DND-41 (cell line): ENCODE results near the gene PDE4D.

Experiments
- ATAC-seq: fragments of 200-7000 bp; cut with Tn5 transposase; 3 replicates; pipeline ENCODE4 v1.9.1; 2021; ENCODE audit warnings: low read depth; ENCODE audit not compliant: insufficient read depth
- DNase-seq: peaks from one replicate; pipeline ENCODE4 v3.0.0-alpha.2; 2020
- H2AFZ ChIP-seq: 2 replicates; pipeline ENCODE4 v1.6.0; 2012; ENCODE audit warnings: low read depth, low read length
- H3K27ac ChIP-seq: 2 replicates; pipeline ENCODE4 v1.5.1; 2012; ENCODE audit warnings: low read length, inconsistent platforms
- H3K27me3 ChIP-seq: fragments of 200-600 bp; sonication (generic); 2 replicates; pipeline ENCODE4 v1.6.0; 2012; ENCODE audit warnings: low read length, mild to moderate bottlenecking, inconsistent platforms; ENCODE audit not compliant: insufficient read depth, poor library complexity
- H3K36me3 ChIP-seq: 2 replicates; pipeline ENCODE4 v1.5.1; 2012; ENCODE audit warnings: low read length, inconsistent platforms; ENCODE audit not compliant: insufficient read depth
- H3K4me1 ChIP-seq: 2 replicates; pipeline ENCODE4 v1.5.1; 2012; ENCODE audit warnings: mild to moderate bottlenecking, low read length; ENCODE audit not compliant: insufficient read depth
- H3K4me2 ChIP-seq: 2 replicates; pipeline ENCODE4 v1.6.0; 2012; ENCODE audit warnings: mild to moderate bottlenecking, moderate library complexity, low read length, inconsistent platforms; ENCODE audit not compliant: insufficient read depth
- H3K4me3 ChIP-seq, 2 experiments: fragments of 200-600 bp in 1 of 2; shearing (Covaris generic) in 1 of 2; 2 replicates each; pipeline ENCODE4 v1.5.1; 2012 to 2016; ENCODE audit warnings: inconsistent platforms in 2 of 2, low read length in 2 of 2, mild to moderate bottlenecking in 2 of 2, low read depth in 1 of 2, moderate library complexity in 1 of 2
- H3K79me2 ChIP-seq: 2 replicates; pipeline ENCODE4 v1.6.0; 2012; ENCODE audit warnings: low read length, inconsistent platforms; ENCODE audit not compliant: insufficient read depth
- H3K9ac ChIP-seq: 2 replicates; pipeline ENCODE4 v1.6.0; 2012; ENCODE audit warnings: low read depth, mild to moderate bottlenecking, inconsistent platforms, low read length, moderate library complexity
- H3K9me3 ChIP-seq: 2 replicates; pipeline ENCODE4 v1.5.1; 2012; ENCODE audit warnings: low read length, moderate library complexity, mild to moderate bottlenecking, inconsistent platforms; ENCODE audit not compliant: insufficient read depth, severe bottlenecking
- H4K20me1 ChIP-seq: 2 replicates; pipeline ENCODE4 v1.6.0; 2012; ENCODE audit warnings: low read length; ENCODE audit not compliant: insufficient read depth
- CTCF ChIP-seq: IDR thresholded peaks from 2 replicates; pipeline ENCODE4 v1.5.1; 2012; ENCODE audit warnings: borderline replicate concordance, low read length, moderate library complexity, mild to moderate bottlenecking; ENCODE audit not compliant: poor library complexity, severe bottlenecking; ENCODE audit errors: extremely low read depth
- EZH2 ChIP-seq: IDR thresholded peaks from 3 replicates; pipeline ENCODE4 v1.6.1; 2012; ENCODE audit warnings: borderline replicate concordance, low read depth, mild to moderate bottlenecking, moderate library complexity, low read length, inconsistent platforms; ENCODE audit not compliant: severe bottlenecking

Gene PDE4D

GRCh38 chr5:59486508-59486907, 407.0 kb downstream of the PDE4D start:
- TF ChIP-seq EZH2 (no peak), CTCF (no peak)
- Histone ChIP-seq H3K4me2 (no peak overlapping the region), H3K4me3 (no peak overlapping the region), H3K27ac (no peak overlapping the region), H3K9ac (no peak overlapping the region), H3K4me1 (no peaks in the 10 kb centered on the region), H2AFZ (no peak overlapping the region), H4K20me1 (no peaks in the 10 kb centered on the region), H3K79me2 (no peaks in the 10 kb centered on the region), H3K27me3 (no peaks in the 10 kb centered on the region), H3K9me3 (no peaks in the 10 kb centered on the region), H3K36me3 (no peaks in the 10 kb centered on the region)
- DNase-seq, result no peak
- ATAC-seq, result no peak

GRCh38 chr5:59485629-59486439, 407.7 kb downstream of the PDE4D start:
- Histone ChIP-seq H4K20me1 (no peaks in the 10 kb centered on the region), H3K9ac (no peak overlapping the region), H3K4me1 (no peaks in the 10 kb centered on the region), H3K9me3 (no peaks in the 10 kb centered on the region), H3K4me2 (no peak overlapping the region), H3K27me3 (no peaks in the 10 kb centered on the region), H3K4me3 (no peak overlapping the region), H3K36me3 (no peaks in the 10 kb centered on the region), H2AFZ (no peak overlapping the region), H3K79me2 (no peaks in the 10 kb centered on the region), H3K27ac (no peak overlapping the region)
- ATAC-seq, result no peak
- TF ChIP-seq EZH2 (no peak), CTCF (no peak)
- DNase-seq, result no peak

- no peak for TF ChIP-seq CTCF
- no peak for TF ChIP-seq EZH2
- H3K27ac ChIP-seq, result no peak overlapping the region
Observed at GRCh38 chr5:59485107-59485506, 408.4 kb downstream of the PDE4D start.

More at GRCh38 chr5:59485107-59485506, 408.4 kb downstream of the PDE4D start:
- no peaks in the 10 kb centered on the region for H3K9me3 ChIP-seq
- H3K4me1 ChIP-seq, result no peaks in the 10 kb centered on the region
- H3K4me2 ChIP-seq, result no peak overlapping the region
- H3K4me3 ChIP-seq, result no peak overlapping the region
- H3K27me3 ChIP-seq, result no peaks in the 10 kb centered on the region
- no peaks in the 10 kb centered on the region for H3K79me2 ChIP-seq
- H4K20me1 ChIP-seq, result no peaks in the 10 kb centered on the region
- H2AFZ ChIP-seq, result no peak overlapping the region
- no peaks in the 10 kb centered on the region for H3K36me3 ChIP-seq
- no peak for ATAC-seq
- H3K9ac ChIP-seq, result no peak overlapping the region
- no peak for DNase-seq
